ENCODE measurements around the gene HAUS6. TPM values are rescaled to one million over a fixed set of nuclear protein-coding genes. Genes with fewer than 3 reads are reported as not detected.

Gene HAUS6
- total and polyA plus RNA-seq, 2 experiments from 2014 or later: 32.7 to 48.7 TPM

GRCh38 chr9:19036611-19037010 lies 66.1 kb downstream of the HAUS6 start (continued):
- TF ChIP-seq ZNF462 (CRISPR knock-in tag; IDR thresholded peaks at IDR 0.05) (no peak), POLR2AphosphoS5 (IDR thresholded peaks at IDR 0.05; ENCODE audit: low read depth) (no peak), CREB1 (CRISPR knock-in tag; IDR thresholded peaks at IDR 0.05; ENCODE audit: low read depth) (no peak), ZNF331 (CRISPR knock-in tag; IDR thresholded peaks at IDR 0.05; ENCODE audit: low read depth) (no peak), JUNB (IDR thresholded peaks at IDR 0.05; ENCODE audit: unreplicated experiment) (no peak), CTCF (conservative IDR thresholded peaks at IDR 0.05; ENCODE audit: low read depth in 2 of 2) (peak; percentile 24 to 48; a peak in 3 of 4 replicates)

GRCh38 chr9:19033015-19033414 lies 69.7 kb downstream of the HAUS6 start, which contains the start of gene SAXO1:
Gene SAXO1 (minus strand): TSS chr9:19033209. CDS start chr9:19032908, 301 bp downstream.
- no peak within 1 kb of the TSS for H3K27ac Mint-ChIP-seq
- no peaks in the 10 kb centered on the region for H4K20me1 ChIP-seq (replicated peaks; ENCODE audit: insufficient read depth)
- H3F3A ChIP-seq (replicated peaks; ENCODE audit: low read depth): no peaks in the 10 kb centered on the region
- H3K36me3 ChIP-seq (ENCODE audit: insufficient read depth): no peaks in the 10 kb centered on the region
- H3K36me3 Mint-ChIP-seq (ENCODE audit: low read depth): peaks cover 16% of the 10 kb centered on the region; the same call in 2 of the 3 replicates
- no peaks in the 10 kb centered on the region for H3K4me1 ChIP-seq (ENCODE audit: insufficient read depth)
- H2AFZ ChIP-seq: no peak within 1 kb of the TSS
- peak; percentile 38 for ATAC-seq
- H3K9me2 ChIP-seq (ENCODE audit: insufficient read depth): 0 out of 2 replicates have a peak, but pooled peaks cover 4% of the 10 kb centered on the region
- H3K79me2 ChIP-seq (replicated peaks; ENCODE audit: insufficient read depth): no peaks in the 10 kb centered on the region
- no peak within 1 kb of the TSS for H3K4me3 ChIP-seq
- H3K27me3 Mint-ChIP-seq (ENCODE audit: insufficient read depth, low read depth, poor library complexity): peaks cover 7% of the 10 kb centered on the region
- H3K4me3 Mint-ChIP-seq: no peak within 1 kb of the TSS
- H3K27ac ChIP-seq (ENCODE audit: low read depth): no peak within 1 kb of the TSS
- peaks cover 18% of the 10 kb centered on the region for H3K9me3 Mint-ChIP-seq
- no peaks in the 10 kb centered on the region for H3K27me3 ChIP-seq (ENCODE audit: insufficient read depth)
- DNase-seq (ENCODE audit: low spot score): no peak
- H3K4me2 ChIP-seq: no peak within 1 kb of the TSS
- no peaks in the 10 kb centered on the region for H3K4me1 Mint-ChIP-seq
- no peak for TF ChIP-seq POLR2AphosphoS5 (IDR thresholded peaks at IDR 0.05; ENCODE audit: low read depth)
- no peak for TF ChIP-seq REST (IDR thresholded peaks at IDR 0.05; ENCODE audit: unreplicated experiment)
- TF ChIP-seq ZNF114 (CRISPR knock-in tag; IDR thresholded peaks at IDR 0.05): no peak
- no peak for TF ChIP-seq EZH2phosphoT487 (IDR thresholded peaks at IDR 0.05; ENCODE audit: unreplicated experiment)
- TF ChIP-seq CTCF (conservative IDR thresholded peaks at IDR 0.05; ENCODE audit: low read depth in 2 of 2): no peak
- TF ChIP-seq ETS1 (IDR thresholded peaks at IDR 0.05): no peak

All from GM23338 (cell line).